NK-92 (cell line): ENCODE results near the gene TYMP.

Experiments
- DNase-seq: peaks from one replicate; lab custom pipeline; 2025; ENCODE audit not compliant: unreplicated experiment; lab: John Stamatoyannopoulos, UW

The TYMP gene

GRCh38 chr22:50485221-50486131, 44.3 kb downstream of the TYMP start:
- no peak for DNase-seq

DNA sequence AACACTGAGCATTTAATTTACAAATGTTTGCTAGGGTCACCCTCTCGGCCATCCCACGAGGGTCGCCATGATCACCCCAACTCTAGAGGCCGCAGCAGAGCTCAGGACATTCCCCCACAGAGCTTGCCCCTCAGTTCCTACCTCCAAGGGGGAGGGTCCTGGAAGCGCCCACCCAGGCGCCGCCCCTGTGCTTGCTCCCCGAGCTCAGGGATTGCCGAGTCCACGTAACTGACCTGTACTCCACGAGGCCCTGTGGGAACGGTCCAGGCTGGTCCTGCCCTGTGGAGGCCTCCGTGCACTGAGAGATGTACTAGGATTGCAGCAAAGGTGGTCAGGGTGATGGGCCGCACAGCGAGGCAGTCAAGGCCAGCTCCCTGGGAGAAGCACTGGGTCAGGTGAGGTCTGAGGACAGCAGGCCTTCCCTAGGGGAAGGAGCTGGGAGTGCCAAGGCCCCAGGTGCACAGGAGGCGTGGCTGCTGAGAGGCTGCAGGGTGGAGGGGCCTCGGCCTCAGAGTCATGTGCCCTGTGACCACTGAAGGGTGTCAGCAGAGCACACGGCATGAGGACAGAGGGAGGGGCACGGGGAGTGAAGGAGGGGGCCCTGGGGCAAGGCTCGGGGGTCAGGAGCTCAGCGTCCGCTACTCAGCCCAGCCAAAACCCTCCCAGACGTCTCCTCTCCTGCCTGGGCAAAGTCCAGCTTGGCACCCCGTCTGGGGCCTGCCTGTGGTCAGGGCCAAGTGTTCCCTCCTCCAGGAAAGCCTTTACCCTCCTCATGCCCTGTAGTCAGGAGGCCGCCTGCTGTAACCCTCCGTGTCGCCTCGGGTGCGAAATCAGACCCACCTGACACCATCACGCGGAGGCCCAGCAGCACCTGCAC, 45.6 kb downstream of the TYMP start:
- DNase-seq, result no peak

DNA sequence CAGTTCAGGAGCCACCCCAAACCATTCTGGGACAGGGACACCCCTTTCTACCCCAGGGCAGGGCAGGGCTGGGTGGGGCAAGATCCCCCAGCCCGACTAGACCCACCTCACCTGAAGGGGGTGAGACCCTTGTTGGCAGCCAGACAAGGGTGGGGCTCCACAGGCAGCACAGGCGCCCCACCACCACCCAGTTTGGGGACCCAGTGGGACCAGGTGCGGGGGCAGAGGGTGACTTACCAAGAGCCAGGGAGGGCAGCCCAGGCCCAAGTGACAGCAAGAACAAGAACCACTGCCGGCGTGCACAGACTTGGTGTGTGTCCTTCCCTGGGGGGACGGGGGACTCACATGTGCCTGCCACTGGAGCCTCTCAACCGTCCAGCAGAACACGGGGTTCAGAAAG, 46.3 kb downstream of the TYMP start:
- no peak for DNase-seq

DNA sequence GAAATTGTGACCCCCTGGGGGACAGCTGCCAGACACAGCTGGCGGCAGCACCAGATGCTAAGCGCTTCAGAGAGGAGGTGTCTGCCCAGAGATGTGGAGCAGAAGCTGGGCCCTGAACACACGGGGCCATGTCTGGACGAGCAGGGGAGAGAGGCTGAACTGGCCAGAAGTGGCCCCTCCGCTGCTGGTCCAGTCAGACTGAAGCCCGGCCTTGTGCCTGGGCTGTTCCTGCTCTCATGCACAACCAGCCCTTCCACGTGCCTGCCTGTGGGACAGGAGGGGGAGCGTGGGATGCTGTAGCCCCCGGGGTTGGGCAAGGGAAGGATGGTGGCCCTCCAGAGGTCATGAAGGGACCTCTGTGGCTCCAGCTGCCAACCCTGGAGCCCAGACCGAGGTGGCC, 46.7 kb downstream of the TYMP start:
- no peak for DNase-seq

DNA sequence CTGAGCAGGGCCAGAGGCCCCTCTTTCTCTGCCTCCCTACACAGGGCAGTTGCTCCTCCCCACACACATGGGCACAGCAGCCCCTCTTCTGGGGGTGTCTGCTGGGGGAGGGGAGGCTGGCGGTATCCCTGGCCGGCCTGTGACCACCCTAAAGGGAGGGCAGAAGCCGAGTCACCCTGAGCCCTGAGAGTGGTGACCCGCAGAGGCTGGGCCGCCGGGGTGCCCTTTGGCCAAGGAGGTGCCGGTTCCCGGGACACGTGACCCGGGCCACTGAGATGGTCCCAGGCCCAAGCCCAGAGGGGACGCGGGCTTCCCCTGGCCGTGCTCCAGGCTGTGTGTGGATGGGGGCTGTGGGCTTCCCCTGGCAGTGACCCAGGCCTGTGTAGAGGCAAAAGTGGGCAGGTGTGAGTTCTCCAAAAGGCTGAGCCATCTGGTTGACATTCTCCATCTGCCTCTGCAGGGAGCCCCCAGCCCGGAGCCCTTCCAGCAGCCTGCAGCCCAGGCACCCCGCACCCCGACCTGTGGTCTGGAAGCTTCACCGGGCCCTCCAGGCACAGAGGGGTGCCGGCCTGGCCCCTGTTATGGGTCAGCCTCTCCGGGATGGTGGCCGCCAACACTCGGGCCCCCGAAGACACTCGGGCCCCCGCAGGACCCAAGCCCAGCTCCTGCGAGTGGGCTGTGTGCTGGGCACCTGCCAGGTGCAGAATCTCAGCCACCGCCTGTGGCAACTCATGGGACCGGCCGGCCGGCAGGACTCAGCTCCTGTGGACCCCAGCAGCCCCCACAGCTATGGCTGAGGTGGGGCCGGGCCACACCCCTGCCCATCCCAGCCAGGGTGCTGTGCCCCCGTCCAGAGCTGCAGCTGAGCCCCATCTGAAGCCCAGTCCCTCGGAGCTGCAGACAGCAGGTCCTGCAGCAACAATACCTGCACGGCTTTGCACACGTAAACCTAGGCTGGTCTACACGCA, 47.4 kb downstream of the TYMP start:
- no peak for DNase-seq

- no peak for DNase-seq
Measured at GRCh38 chr22:50481440-50482106, 48.2 kb downstream of the TYMP start, which contains the start of gene ADM2. TSS of gene ADM2 (plus strand) at chr22:50481543. CDS start at chr22:50481848, 305 bp downstream.

GRCh38 chr22:50481045-50481439, 48.8 kb downstream of the TYMP start:
- DNase-seq, result no peak

- DNase-seq, result no peak
Measured at GRCh38 chr22:50479721-50480120, 50.1 kb downstream of the TYMP start.

GRCh38 chr22:50477923-50478322, 51.9 kb downstream of the TYMP start:
- DNase-seq, result no peak

GRCh38 chr22:50476868-50477267, 52.9 kb downstream of the TYMP start:
- no peak for DNase-seq
